A549 treated with AZD9567 at 1 μM for 4 hours (cell line): Measurements from ENCODE around the gene NSMCE1. TPM values are rescaled to one million over a fixed set of nuclear protein-coding genes. Genes with fewer than 3 reads are reported as not detected.

Experiments used
- total RNA-seq: library from RNA; stranded (reverse); fragments of 200-300 nt; extraction: Qiagen RNA extraction; gene quantifications from 5 replicates; pipeline ENCODE4 v1.2.3, GENCODE V29; 2022; ENCODE audit not compliant: insufficient read depth

Gene NSMCE1
- 51.5 to 63.9 TPM (median 54.9 TPM) in 5 replicates for total RNA-seq

GRCh38 chr16:27268376-27269299, at the start of gene NSMCE1:
NSMCE1 (minus strand) TSS chr16:27268772; CDS start chr16:27257570, 11,202 bp downstream.

GRCh38 chr16:27313422-27314160, 45.0 kb upstream of the NSMCE1 start, which contains the start of gene IL4R:
IL4R (plus strand) TSS chr16:27313974; CDS start chr16:27340204, 26,230 bp downstream.

GRCh38 chr16:27203507-27204311, 64.9 kb downstream of the NSMCE1 start, which contains the start of gene KDM8:
KDM8 (plus strand) TSS chr16:27203526; CDS start chr16:27210124, 6,598 bp downstream.

Other genes starting within 250 kb of the NSMCE1 start
- not detected in 5 replicates for gene C16orf82, start 201.8 kb downstream of the NSMCE1 start, total RNA-seq
- gene KDM8, start 65.2 kb downstream of the NSMCE1 start, total RNA-seq, result 2.1 to 2.5 TPM (median 2.3 TPM) in 5 replicates
- 22.0 to 31.2 TPM (median 28.4 TPM) in 5 replicates for gene IL4R, start 45.2 kb upstream of the NSMCE1 start, total RNA-seq
- not detected in 5 replicates for gene IL21R, start 133.4 kb upstream of the NSMCE1 start, total RNA-seq